Measurements from ENCODE around the gene ZRANB2.

GRCh38 chr1:71081697-71082080, 854 bp upstream of the ZRANB2 start:
- no peak for TF ChIP-seq CTCF (IDR thresholded peaks at IDR 0.05)
- no peak for TF ChIP-seq POLR2A (IDR thresholded peaks at IDR 0.05)
